ENCODE results near the gene ITGB3. TPM values are rescaled to one million over a fixed set of nuclear protein-coding genes. Genes with fewer than 3 reads are reported as not detected.

ITGB3 gene
- total RNA-seq, 1 donor from 2014 or later = 71.3 TPM

GRCh38 chr17:47289302-47289701 is 35.7 kb downstream of the ITGB3 start:
- H3K27me3 ChIP-seq = no peaks in the 10 kb centered on the region

GRCh38 chr17:47290870-47291241 is 37.2 kb downstream of the ITGB3 start:
- H3K27ac ChIP-seq = peak overlapping the region; percentile 43 to 54
- no peaks in the 10 kb centered on the region for H3K9me3 ChIP-seq
- intact Hi-C loops (cut with DNase I) = no loop called here
- H3K36me3 ChIP-seq = peaks cover 48 to 78% of the 10 kb centered on the region in 2 donors
- no peak overlapping the region for H3K4me3 ChIP-seq
- H3K27me3 ChIP-seq = no peaks in the 10 kb centered on the region
- peaks cover 13 to 21% of the 10 kb centered on the region in 2 donors for H3K4me1 ChIP-seq
- no peak for DNase-seq (ENCODE audit: low spot score in 2 of 2)
- no peak for TF ChIP-seq CTCF (IDR thresholded peaks at IDR 0.05)

More at GRCh38 chr17:47289302-47289701, 35.7 kb downstream of the ITGB3 start:
- no peak for DNase-seq (ENCODE audit: low spot score in 2 of 2)
- H3K9me3 ChIP-seq = no peaks in the 10 kb centered on the region
- intact Hi-C loops (cut with DNase I) = no loop called here
- no peak overlapping the region for H3K4me3 ChIP-seq
- peak overlapping the region; percentile 11 to 43 for H3K27ac ChIP-seq
- TF ChIP-seq CTCF (IDR thresholded peaks at IDR 0.05) = no peak
- H3K4me1 ChIP-seq = peaks cover 0 to 5% of the 10 kb centered on the region in 2 donors
- H3K36me3 ChIP-seq = peaks cover 59 to 90% of the 10 kb centered on the region in 2 donors

GRCh38 chr17:47291242-47291873 is 37.7 kb downstream of the ITGB3 start:
- Histone ChIP-seq H3K27me3 (no peaks in the 10 kb centered on the region), H3K4me1 (peaks cover 13 to 26% of the 10 kb centered on the region in 2 donors), H3K27ac (peak overlapping the region in 1 of 2 donors; percentile 43), H3K9me3 (no peaks in the 10 kb centered on the region), H3K36me3 (peaks cover 43 to 76% of the 10 kb centered on the region in 2 donors), H3K4me3 (no peak overlapping the region)
- no peak for DNase-seq (ENCODE audit: low spot score in 2 of 2)
- TF ChIP-seq CTCF (IDR thresholded peaks at IDR 0.05) = no peak
- intact Hi-C loops (cut with DNase I) = no loop called here

- Histone ChIP-seq H3K4me3 (no peak overlapping the region), H3K4me1 (peaks cover 13 to 30% of the 10 kb centered on the region in 2 donors), H3K27me3 (no peaks in the 10 kb centered on the region), H3K9me3 (no peaks in the 10 kb centered on the region), H3K27ac (no peak overlapping the region), H3K36me3 (peaks cover 35 to 69% of the 10 kb centered on the region in 2 donors)
- intact Hi-C loops (cut with DNase I) = no loop called here
- DNase-seq (ENCODE audit: low spot score in 2 of 2) = no peak
- TF ChIP-seq CTCF (IDR thresholded peaks at IDR 0.05) = no peak
Observed at GRCh38 chr17:47292206-47292605, 38.6 kb downstream of the ITGB3 start.

GRCh38 chr17:47295037-47295873 is 41.6 kb downstream of the ITGB3 start:
- DNase-seq (ENCODE audit: low spot score in 2 of 2) = peak in 1 of 2 donors; percentile 71
- Histone ChIP-seq H3K27me3 (no peaks in the 10 kb centered on the region), H3K4me1 (peaks cover 13 to 37% of the 10 kb centered on the region in 2 donors), H3K4me3 (no peak overlapping the region), H3K27ac (peak overlapping the region; percentile 87 to 89), H3K36me3 (peaks cover 22 to 63% of the 10 kb centered on the region in 2 donors), H3K9me3 (no peaks in the 10 kb centered on the region)
- TF ChIP-seq CTCF (IDR thresholded peaks at IDR 0.05) = no peak
- intact Hi-C loops (cut with DNase I) = loop anchor here (2.0 kb wide), 1 partner anchor 16 kb away; no protein-coding TSS in a partner anchor
